Measurements from ENCODE around the gene GNB5. TPM values are rescaled to one million over a fixed set of nuclear protein-coding genes. Genes with fewer than 3 reads are reported as not detected.

The GNB5 gene
- total and polyA plus RNA-seq, 4 experiments from 2014 or later, result 52.2 to 69.9 (median 61.8) TPM

DNA sequence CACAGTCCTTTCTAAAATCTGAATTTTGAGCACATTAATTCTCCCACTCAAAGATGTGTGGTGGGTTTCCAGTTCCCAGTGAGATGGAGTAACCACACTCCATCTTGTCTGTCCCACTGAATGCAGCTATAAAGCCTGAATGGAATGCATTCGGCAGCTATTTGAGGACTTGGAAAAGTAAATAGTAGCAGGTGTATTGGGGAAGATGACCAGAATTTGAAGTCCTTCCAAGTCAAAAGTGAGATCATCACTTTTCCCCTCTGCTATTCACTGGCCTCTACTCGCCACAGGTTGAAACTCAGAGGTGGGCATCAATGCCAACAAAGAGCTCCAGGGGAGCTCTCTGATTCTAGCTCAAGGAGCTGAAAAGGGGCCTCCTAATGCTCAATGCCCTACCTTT is 8.1 kb upstream of the GNB5 start:
- H3K4me1 ChIP-seq (ENCODE audit: insufficient read depth, low read length), result no peaks in the 10 kb centered on the region
- intact Hi-C loops (cut with micrococcal nuclease), result no loop called here
- H3K36me3 ChIP-seq (ENCODE audit: insufficient read depth, low read length), result no peaks in the 10 kb centered on the region
- Mint-ChIP-seq H3K4me3 (no peak overlapping the region), H3K4me1 (no peaks in the 10 kb centered on the region), H3K27me3 (no peaks in the 10 kb centered on the region), H3K9me3 (no peaks in the 10 kb centered on the region), H3K27ac (no peak overlapping the region), H3K36me3 (no peaks in the 10 kb centered on the region)
- no peak overlapping the region for H3K4me3 ChIP-seq (ENCODE audit: low read length in 2 of 2)
- H3K27me3 ChIP-seq (ENCODE audit: insufficient read depth, low read length), result no peaks in the 10 kb centered on the region
- no peak overlapping the region for H3K27ac ChIP-seq (ENCODE audit: low read depth, low read length)
- H3K9me3 ChIP-seq (ENCODE audit: control insufficient read depth in 1 of 2, low read length in 2 of 2), result no peaks in the 10 kb centered on the region
- ChIA-PET POLR2A (ENCODE audit: partially characterized antibody) (interaction anchor here (1.4 kb wide), 1 partner anchor 20 kb away, joined by 5 read pairs; no protein-coding TSS in a partner anchor), CTCF (ENCODE audit: partially characterized antibody) (interaction anchor here (0.6 to 3.4 kb wide), 3 partner anchors 9 to 29 kb away, joined by 3 to 12 read pairs (median 6); no protein-coding TSS in a partner anchor)
- no peak for DNase-seq

DNA sequence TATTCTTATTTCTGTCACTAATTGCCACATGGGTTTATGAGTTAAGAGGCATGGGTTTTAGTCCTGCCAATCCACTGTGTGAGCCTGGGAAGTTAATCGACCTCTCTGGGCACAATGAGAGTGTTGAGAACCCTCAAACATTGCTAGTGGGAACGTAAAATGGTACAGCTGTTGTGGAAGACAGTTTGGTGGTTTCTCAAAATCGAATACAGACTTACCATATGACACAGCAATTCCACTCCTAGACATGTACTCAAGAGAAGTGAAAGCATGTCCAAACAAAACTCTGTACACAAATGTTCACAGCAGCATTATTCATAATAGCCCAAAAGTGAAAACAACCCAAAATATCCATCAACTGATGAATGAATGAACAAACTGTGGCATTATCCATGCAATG is 5.7 kb upstream of the GNB5 start:
- Mint-ChIP-seq H3K4me1 (no peaks in the 10 kb centered on the region), H3K27me3 (no peaks in the 10 kb centered on the region), H3K27ac (no peak overlapping the region), H3K9me3 (no peaks in the 10 kb centered on the region), H3K4me3 (no peak overlapping the region), H3K36me3 (no peaks in the 10 kb centered on the region)
- H3K27me3 ChIP-seq (ENCODE audit: insufficient read depth, low read length), result no peaks in the 10 kb centered on the region
- no peaks in the 10 kb centered on the region for H3K36me3 ChIP-seq (ENCODE audit: insufficient read depth, low read length)
- POLR2A ChIA-PET (ENCODE audit: partially characterized antibody), result no interaction called here
- CTCF ChIA-PET (ENCODE audit: partially characterized antibody), result interaction anchor here (1.4 kb wide), 1 partner anchor 12 kb away, joined by 9 read pairs; no protein-coding TSS in a partner anchor
- no peak for DNase-seq
- intact Hi-C loops (cut with micrococcal nuclease), result no loop called here
- H3K9me3 ChIP-seq (ENCODE audit: control insufficient read depth in 1 of 2, low read length in 2 of 2), result no peaks in the 10 kb centered on the region
- no peak overlapping the region for H3K4me3 ChIP-seq (ENCODE audit: low read length in 2 of 2)
- H3K27ac ChIP-seq (ENCODE audit: low read depth, low read length), result no peak overlapping the region
- H3K4me1 ChIP-seq (ENCODE audit: insufficient read depth, low read length), result no peaks in the 10 kb centered on the region

DNA sequence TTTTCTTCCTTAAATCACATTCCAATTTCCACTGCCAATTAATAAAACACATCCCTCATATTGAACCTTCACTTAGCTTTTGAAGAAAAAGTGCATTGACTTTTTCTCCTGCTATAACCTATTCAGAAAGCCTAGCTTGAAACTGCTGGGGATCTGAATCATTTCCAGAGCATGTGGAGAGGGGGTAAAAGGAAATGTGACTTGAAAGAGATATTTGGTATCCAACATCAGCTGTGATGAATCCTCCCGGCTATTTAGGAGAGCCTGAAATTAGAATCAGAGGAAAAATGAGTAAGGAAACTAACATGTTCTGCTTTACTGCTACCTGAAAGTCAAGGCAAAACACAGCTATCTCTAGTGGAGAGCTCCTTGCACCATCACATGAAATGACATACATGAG is 2.6 kb upstream of the GNB5 start:
- intact Hi-C loops (cut with micrococcal nuclease), result no loop called here
- no peaks in the 10 kb centered on the region for H3K36me3 Mint-ChIP-seq
- H3K9me3 Mint-ChIP-seq, result peaks cover 0 to 1% (median 0%) of the 10 kb centered on the region in 8 donors
- no peaks in the 10 kb centered on the region for H3K4me1 Mint-ChIP-seq
- Histone ChIP-seq H3K27ac (ENCODE audit: low read depth, low read length) (no peak overlapping the region), H3K27me3 (ENCODE audit: insufficient read depth, low read length) (no peaks in the 10 kb centered on the region), H3K36me3 (ENCODE audit: insufficient read depth, low read length) (no peaks in the 10 kb centered on the region), H3K4me1 (ENCODE audit: insufficient read depth, low read length) (no peaks in the 10 kb centered on the region), H3K9me3 (ENCODE audit: control insufficient read depth in 1 of 2, low read length in 2 of 2) (no peaks in the 10 kb centered on the region), H3K4me3 (ENCODE audit: low read length in 2 of 2) (no peak overlapping the region)
- CTCF ChIA-PET (ENCODE audit: partially characterized antibody), result interaction anchor here (0.8 to 2.7 kb wide), 5 partner anchors 9 to 305 kb away, joined by 3 to 13 read pairs (median 4); no protein-coding TSS in a partner anchor
- DNase-seq, result no peak
- no peak overlapping the region for H3K4me3 Mint-ChIP-seq
- no peak overlapping the region for H3K27ac Mint-ChIP-seq
- POLR2A ChIA-PET (ENCODE audit: partially characterized antibody), result interaction anchor here (1.0 to 1.3 kb wide), 2 partner anchors 13 to 15 kb away, joined by 3 to 6 read pairs; no protein-coding TSS in a partner anchor
- peaks cover 0 to 2% of the 10 kb centered on the region in 2 donors for H3K27me3 Mint-ChIP-seq

DNA sequence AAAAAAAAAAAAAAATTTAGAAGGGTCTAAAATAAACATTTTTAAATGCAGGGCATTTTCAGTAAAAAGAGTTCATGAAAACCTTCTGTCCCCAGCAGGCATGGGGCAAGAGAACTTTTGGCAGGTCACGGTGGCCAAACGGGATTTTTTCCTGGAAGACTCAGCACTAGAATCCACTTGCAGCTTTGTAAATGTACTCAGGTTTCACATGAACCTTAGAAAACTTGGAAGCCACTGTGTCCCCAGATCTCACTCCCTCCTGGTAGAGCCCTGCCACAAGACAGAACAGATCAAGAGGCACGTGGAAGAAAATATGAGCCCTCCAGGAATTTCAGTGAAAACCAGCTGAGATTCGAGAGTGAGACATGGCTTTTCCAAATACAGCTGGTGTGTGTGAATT is 2.1 kb upstream of the GNB5 start:
- POLR2A ChIA-PET (ENCODE audit: partially characterized antibody), result no interaction called here
- Mint-ChIP-seq H3K36me3 (no peaks in the 10 kb centered on the region), H3K27me3 (peaks cover 0 to 2% of the 10 kb centered on the region in 2 donors)

GRCh38 chr15:52186651-52187486 is 4.3 kb downstream of the GNB5 start:
- Histone ChIP-seq H3K27ac (ENCODE audit: low read depth, low read length) (no peak overlapping the region), H3K9me3 (ENCODE audit: control insufficient read depth in 1 of 2, low read length in 2 of 2) (no peaks in the 10 kb centered on the region), H3K4me3 (ENCODE audit: low read length in 2 of 2) (no peak overlapping the region), H3K36me3 (ENCODE audit: insufficient read depth, low read length) (no peaks in the 10 kb centered on the region), H3K4me1 (ENCODE audit: insufficient read depth, low read length) (no peaks in the 10 kb centered on the region), H3K27me3 (ENCODE audit: insufficient read depth, low read length) (no peaks in the 10 kb centered on the region)
- H3K27ac Mint-ChIP-seq, result peak overlapping the region in 2 of 7 donors; percentile 1 to 5
- no peak overlapping the region for H3K4me3 Mint-ChIP-seq
- H3K36me3 Mint-ChIP-seq, result no peaks in the 10 kb centered on the region
- intact Hi-C loops (cut with micrococcal nuclease), result no loop called here
- ChIA-PET POLR2A (ENCODE audit: partially characterized antibody) (interaction anchor here (1.1 kb wide), 2 partner anchors 10 to 14 kb away, joined by 3 read pairs; no protein-coding TSS in a partner anchor), CTCF (ENCODE audit: partially characterized antibody) (no interaction called here)
- no peak for DNase-seq
- peaks cover 0 to 1% (median 0%) of the 10 kb centered on the region in 8 donors for H3K9me3 Mint-ChIP-seq
- peaks cover 0 to 5% (median 3%) of the 10 kb centered on the region in 4 donors for H3K4me1 Mint-ChIP-seq
- peaks cover 0 to 2% of the 10 kb centered on the region in 2 donors for H3K27me3 Mint-ChIP-seq

More for the DNA sequence above, 2.1 kb upstream of the GNB5 start:
- peaks cover 0 to 1% (median 0%) of the 10 kb centered on the region in 8 donors for H3K9me3 Mint-ChIP-seq
- CTCF ChIA-PET (ENCODE audit: partially characterized antibody), result interaction anchor here (0.8 to 2.7 kb wide), 5 partner anchors 9 to 304 kb away, joined by 3 to 13 read pairs (median 4); no protein-coding TSS in a partner anchor
- no peaks in the 10 kb centered on the region for H3K27me3 ChIP-seq (ENCODE audit: insufficient read depth, low read length)
- intact Hi-C loops (cut with micrococcal nuclease), result no loop called here
- no peak overlapping the region for H3K4me3 Mint-ChIP-seq
- H3K4me1 Mint-ChIP-seq, result no peaks in the 10 kb centered on the region
- no peaks in the 10 kb centered on the region for H3K36me3 ChIP-seq (ENCODE audit: insufficient read depth, low read length)
- no peak overlapping the region for H3K27ac Mint-ChIP-seq
- H3K27ac ChIP-seq (ENCODE audit: low read depth, low read length), result no peak overlapping the region
- no peaks in the 10 kb centered on the region for H3K4me1 ChIP-seq (ENCODE audit: insufficient read depth, low read length)
- no peak overlapping the region for H3K4me3 ChIP-seq (ENCODE audit: low read length in 2 of 2)
- no peaks in the 10 kb centered on the region for H3K9me3 ChIP-seq (ENCODE audit: control insufficient read depth in 1 of 2, low read length in 2 of 2)
- DNase-seq, result no peak

- peaks cover 7 to 18% (median 12%) of the 10 kb centered on the region in 4 donors for H3K4me1 Mint-ChIP-seq
- H3K9me3 Mint-ChIP-seq, result no peaks in the 10 kb centered on the region
- peaks cover 9% of the 10 kb centered on the region for H3K4me1 ChIP-seq (ENCODE audit: insufficient read depth, low read length)
- no peak overlapping the region for H3K27ac ChIP-seq (ENCODE audit: low read depth, low read length)
- POLR2A ChIA-PET (ENCODE audit: partially characterized antibody), result no interaction called here
- H3K36me3 Mint-ChIP-seq, result peaks cover 0 to 2% of the 10 kb centered on the region in 2 donors
- H3K36me3 ChIP-seq (ENCODE audit: insufficient read depth, low read length), result no peaks in the 10 kb centered on the region
- H3K4me3 Mint-ChIP-seq, result no peak overlapping the region
- no peaks in the 10 kb centered on the region for H3K27me3 ChIP-seq (ENCODE audit: insufficient read depth, low read length)
- no peaks in the 10 kb centered on the region for H3K27me3 Mint-ChIP-seq
- CTCF ChIA-PET (ENCODE audit: partially characterized antibody), result interaction anchor here (1.2 to 2.5 kb wide), 5 partner anchors 9 to 43 kb away, joined by 3 to 20 read pairs (median 6); no protein-coding TSS in a partner anchor
- no peak for DNase-seq
- intact Hi-C loops (cut with micrococcal nuclease), result no loop called here
- no peaks in the 10 kb centered on the region for H3K9me3 ChIP-seq (ENCODE audit: control insufficient read depth in 1 of 2, low read length in 2 of 2)
- no peak overlapping the region for H3K4me3 ChIP-seq (ENCODE audit: low read length in 2 of 2)
- H3K27ac Mint-ChIP-seq, result peak overlapping the region in 1 of 7 donors; percentile 0
Observed at GRCh38 chr15:52185151-52185561, 6.0 kb downstream of the GNB5 start.

GRCh38 chr15:52184721-52185120 is 6.5 kb downstream of the GNB5 start:
- intact Hi-C loops (cut with micrococcal nuclease), result loop anchor here (5.0 kb wide), 1 partner anchor 447 kb away; the partner anchor contains the start of gene LYSMD2
- CTCF ChIA-PET (ENCODE audit: partially characterized antibody), result interaction anchor here (0.8 to 2.5 kb wide), 12 partner anchors 9 to 106 kb away, joined by 3 to 20 read pairs (median 4); no protein-coding TSS in a partner anchor
- H3K36me3 Mint-ChIP-seq, result peaks cover 0 to 3% of the 10 kb centered on the region in 2 donors
- no peak overlapping the region for H3K27ac Mint-ChIP-seq
- H3K4me1 ChIP-seq (ENCODE audit: insufficient read depth, low read length), result peaks cover 9% of the 10 kb centered on the region
- H3K27me3 ChIP-seq (ENCODE audit: insufficient read depth, low read length), result no peaks in the 10 kb centered on the region
- no peak overlapping the region for H3K4me3 Mint-ChIP-seq
- no peak for DNase-seq
- no peaks in the 10 kb centered on the region for H3K36me3 ChIP-seq (ENCODE audit: insufficient read depth, low read length)
- no peak overlapping the region for H3K4me3 ChIP-seq (ENCODE audit: low read length in 2 of 2)
- no peaks in the 10 kb centered on the region for H3K27me3 Mint-ChIP-seq
- H3K9me3 ChIP-seq (ENCODE audit: control insufficient read depth in 1 of 2, low read length in 2 of 2), result no peaks in the 10 kb centered on the region
- no peak overlapping the region for H3K27ac ChIP-seq (ENCODE audit: low read depth, low read length)
- H3K9me3 Mint-ChIP-seq, result no peaks in the 10 kb centered on the region
- H3K4me1 Mint-ChIP-seq, result peaks cover 7 to 19% (median 12%) of the 10 kb centered on the region in 4 donors
- POLR2A ChIA-PET (ENCODE audit: partially characterized antibody), result interaction anchor here (1.4 kb wide), 1 partner anchor 39 kb away, joined by 4 read pairs; no protein-coding TSS in a partner anchor
